ENCODE data around the gene CLDN3.
"Not testable (repeated sequence)": the region's sequence is repeated elsewhere in the genome, so short reads cannot be mapped to it uniquely, and the experiment has no call there.

CLDN3 gene

GRCh38 chr7:73770002-73770859 lies at the start of gene CLDN3:
Gene CLDN3 (minus strand): TSS chr7:73770270. CDS start chr7:73770049, 221 bp downstream.
- in situ Hi-C loops (cut with HindIII; ENCODE audit: low pct_ligation_motif_present, low pct_unique_long_range_greater_than_20kb, low sequenced_read_pairs) = no loop called here
- peak; percentile 89 for DNase-seq

- DNase-seq = no peak
- in situ Hi-C loops (cut with HindIII; ENCODE audit: low pct_ligation_motif_present, low pct_unique_long_range_greater_than_20kb, low sequenced_read_pairs) = no loop called here
Measured at GRCh38 chr7:73817121-73817520, 47.1 kb upstream of the CLDN3 start.

- in situ Hi-C loops (cut with HindIII; ENCODE audit: low pct_ligation_motif_present, low pct_unique_long_range_greater_than_20kb, low sequenced_read_pairs) = no loop called here
Measured at GRCh38 chr7:73815436-73815835, 45.4 kb upstream of the CLDN3 start.

GRCh38 chr7:73812996-73813395 lies 42.9 kb upstream of the CLDN3 start:
- no peak for DNase-seq
- in situ Hi-C loops (cut with HindIII; ENCODE audit: low pct_ligation_motif_present, low pct_unique_long_range_greater_than_20kb, low sequenced_read_pairs) = no loop called here

More at GRCh38 chr7:73815436-73815835, 45.4 kb upstream of the CLDN3 start:
- no peak for DNase-seq

- DNase-seq = peak; percentile 83
- in situ Hi-C loops (cut with HindIII; ENCODE audit: low pct_ligation_motif_present, low pct_unique_long_range_greater_than_20kb, low sequenced_read_pairs) = no loop called here
Measured at GRCh38 chr7:73811760-73812168, 41.7 kb upstream of the CLDN3 start.

- no peak for DNase-seq
- in situ Hi-C loops (cut with HindIII; ENCODE audit: low pct_ligation_motif_present, low pct_unique_long_range_greater_than_20kb, low sequenced_read_pairs) = no loop called here
Measured at GRCh38 chr7:73810998-73811360, 40.9 kb upstream of the CLDN3 start.

- in situ Hi-C loops (cut with HindIII; ENCODE audit: low pct_ligation_motif_present, low pct_unique_long_range_greater_than_20kb, low sequenced_read_pairs) = no loop called here
- no peak for DNase-seq
Measured at GRCh38 chr7:73809467-73809951, 39.4 kb upstream of the CLDN3 start.

GRCh38 chr7:73802459-73802858 lies 32.4 kb upstream of the CLDN3 start:
- in situ Hi-C loops (cut with HindIII; ENCODE audit: low pct_ligation_motif_present, low pct_unique_long_range_greater_than_20kb, low sequenced_read_pairs) = no loop called here
- DNase-seq = no peak

GRCh38 chr7:73801577-73801976 lies 31.5 kb upstream of the CLDN3 start:
- in situ Hi-C loops (cut with HindIII; ENCODE audit: low pct_ligation_motif_present, low pct_unique_long_range_greater_than_20kb, low sequenced_read_pairs) = no loop called here
- DNase-seq = no peak

- in situ Hi-C loops (cut with HindIII; ENCODE audit: low pct_ligation_motif_present, low pct_unique_long_range_greater_than_20kb, low sequenced_read_pairs) = no loop called here
- DNase-seq = no peak
Measured at GRCh38 chr7:73799282-73800141, 29.4 kb upstream of the CLDN3 start.

- in situ Hi-C loops (cut with HindIII; ENCODE audit: low pct_ligation_motif_present, low pct_unique_long_range_greater_than_20kb, low sequenced_read_pairs); DNase-seq: not testable (repeated sequence)
Measured at GRCh38 chr7:73797176-73797575, 27.1 kb upstream of the CLDN3 start.

- DNase-seq; in situ Hi-C loops (cut with HindIII; ENCODE audit: low pct_ligation_motif_present, low pct_unique_long_range_greater_than_20kb, low sequenced_read_pairs): not testable (repeated sequence)
Measured at GRCh38 chr7:73796656-73797055, 26.6 kb upstream of the CLDN3 start.

GRCh38 chr7:73795188-73795587 lies 25.1 kb upstream of the CLDN3 start:
- DNase-seq; in situ Hi-C loops (cut with HindIII; ENCODE audit: low pct_ligation_motif_present, low pct_unique_long_range_greater_than_20kb, low sequenced_read_pairs): not testable (repeated sequence)

GRCh38 chr7:73791170-73791690 lies 21.2 kb upstream of the CLDN3 start:
- DNase-seq; in situ Hi-C loops (cut with HindIII; ENCODE audit: low pct_ligation_motif_present, low pct_unique_long_range_greater_than_20kb, low sequenced_read_pairs): not testable (repeated sequence)

GRCh38 chr7:73789051-73789450 lies 19.0 kb upstream of the CLDN3 start:
- in situ Hi-C loops (cut with HindIII; ENCODE audit: low pct_ligation_motif_present, low pct_unique_long_range_greater_than_20kb, low sequenced_read_pairs) = no loop called here
- DNase-seq = no peak

GRCh38 chr7:73787786-73788048 lies 17.6 kb upstream of the CLDN3 start:
- in situ Hi-C loops (cut with HindIII; ENCODE audit: low pct_ligation_motif_present, low pct_unique_long_range_greater_than_20kb, low sequenced_read_pairs) = not testable (repeated sequence)

GRCh38 chr7:73786588-73786987 lies 16.5 kb upstream of the CLDN3 start:
- in situ Hi-C loops (cut with HindIII; ENCODE audit: low pct_ligation_motif_present, low pct_unique_long_range_greater_than_20kb, low sequenced_read_pairs) = no loop called here
- no peak for DNase-seq

More at GRCh38 chr7:73787786-73788048, 17.6 kb upstream of the CLDN3 start:
- DNase-seq = not testable (repeated sequence)

- in situ Hi-C loops (cut with HindIII; ENCODE audit: low pct_ligation_motif_present, low pct_unique_long_range_greater_than_20kb, low sequenced_read_pairs) = no loop called here
- DNase-seq = no peak
Measured at GRCh38 chr7:73779517-73779916, 9.4 kb upstream of the CLDN3 start.

GRCh38 chr7:73778801-73779389 lies 8.8 kb upstream of the CLDN3 start:
- no peak for DNase-seq
- in situ Hi-C loops (cut with HindIII; ENCODE audit: low pct_ligation_motif_present, low pct_unique_long_range_greater_than_20kb, low sequenced_read_pairs) = no loop called here
